Uterus (tissue), 4 donors: ENCODE data around the gene IL4R. TPM values are rescaled to one million over a fixed set of nuclear protein-coding genes. Genes with fewer than 3 reads are reported as not detected.

Experiments used
- DNase-seq, 2 donors: peaks; one replicate each; pipeline ENCODE4 v3.0.0-alpha.2; 2019 to 2020
- H3K27ac ChIP-seq, 2 donors: fragments of 200-600 bp; sonication (generic); 1 replicate in 1 of 2; 2 replicates in 1 of 2; pipeline ENCODE4 v1.5.1; 2016 to 2018
- H3K27me3 ChIP-seq, 2 donors: fragments of 200-600 bp; sonication (generic); one replicate each; pipeline ENCODE4 v1.5.1; 2018 to 2019; ENCODE audit warnings: control low read depth in 1 of 2
- H3K36me3 ChIP-seq, 2 donors: fragments of 200-600 bp; sonication (generic); one replicate each; pipeline ENCODE4 v1.5.1; 2019; ENCODE audit warnings: control low read depth in 1 of 2
- H3K4me1 ChIP-seq, 2 donors: fragments of 200-600 bp; sonication (generic); one replicate each; pipeline ENCODE4 v1.5.1; 2018 to 2019; ENCODE audit warnings: control low read depth in 1 of 2
- H3K4me3 ChIP-seq, 2 donors: fragments of 200-600 bp; sonication (generic); 1 replicate in 1 of 2; 2 replicates in 1 of 2; pipeline ENCODE4 v1.5.1; 2018 to 2019; ENCODE audit warnings: mild to moderate bottlenecking in 1 of 2
- H3K9me3 ChIP-seq, 2 donors: fragments of 200-600 bp; sonication (generic); one replicate each; pipeline ENCODE4 v1.5.1; 2019; ENCODE audit warnings: control low read depth in 1 of 2
- CTCF ChIP-seq, 4 experiments: fragments of 200-600 bp in 2 of 4; fragments of 450-650 bp in 2 of 4; sonication (generic) in 2 of 4; IDR thresholded peaks; one replicate each; pipeline ENCODE4 v1.5.1; 2016 to 2019; ENCODE audit warnings: antibody characterized with exemption in 4 of 4, mild to moderate bottlenecking in 2 of 4, moderate library complexity in 1 of 4
- POLR2A ChIP-seq, 2 donors: fragments of 450-650 bp; IDR thresholded peaks; one replicate each; pipeline ENCODE4 v1.6.1; 2016; ENCODE audit warnings: antibody characterized with exemption in 2 of 2, mild to moderate bottlenecking in 1 of 2, moderate library complexity in 1 of 2
- intact Hi-C: fragments of 100-400 bp; cut with DNase I; formaldehyde crosslinking; loops from one replicate; pipeline ENCODE4 v1.15.1; 2023; ENCODE audit warnings: low total_unique reads
- total RNA-seq, 4 donors: library from RNA; depleted of rRNA in 3 of 4; stranded (reverse); fragments of >200 nt in 3 of 4; gene quantifications; one replicate each; pipeline versions ENCODE4 v1.1.0 to v1.2.4, GENCODE V29; 2014 to 2023
- donor health status: DM: yes; HTN: yes; CAD: no.

The IL4R gene
- total RNA-seq, 4 donors from 2014 or later = 9.4 to 137 (median 45.4) TPM

GRCh38 chr16:27341549-27341948 lies 27.8 kb downstream of the IL4R start:
- Histone ChIP-seq H3K27ac (no peak overlapping the region), H3K9me3 (no peaks in the 10 kb centered on the region)
- intact Hi-C loops = no loop called here

GRCh38 chr16:27341971-27342370 lies 28.2 kb downstream of the IL4R start:
- Histone ChIP-seq H3K4me3 (no peak overlapping the region), H3K27me3 (no peaks in the 10 kb centered on the region), H3K9me3 (no peaks in the 10 kb centered on the region), H3K4me1 (no peaks in the 10 kb centered on the region), H3K36me3 (no peaks in the 10 kb centered on the region), H3K27ac (no peak overlapping the region)
- DNase-seq = no peak
- intact Hi-C loops = no loop called here
- no peak for TF ChIP-seq CTCF (IDR thresholded peaks at IDR 0.05)
- TF ChIP-seq POLR2A (IDR thresholded peaks at IDR 0.05) = no peak

More at GRCh38 chr16:27341549-27341948, 27.8 kb downstream of the IL4R start:
- no peaks in the 10 kb centered on the region for H3K4me1 ChIP-seq
- H3K27me3 ChIP-seq = no peaks in the 10 kb centered on the region
- no peaks in the 10 kb centered on the region for H3K36me3 ChIP-seq
- TF ChIP-seq POLR2A (IDR thresholded peaks at IDR 0.05) (no peak), CTCF (IDR thresholded peaks at IDR 0.05) (no peak)
- no peak overlapping the region for H3K4me3 ChIP-seq
- no peak for DNase-seq

- TF ChIP-seq POLR2A (IDR thresholded peaks at IDR 0.05) (no peak), CTCF (IDR thresholded peaks at IDR 0.05) (no peak)
- H3K4me1 ChIP-seq = no peaks in the 10 kb centered on the region
- intact Hi-C loops = no loop called here
- DNase-seq = no peak
- H3K9me3 ChIP-seq = no peaks in the 10 kb centered on the region
- no peaks in the 10 kb centered on the region for H3K36me3 ChIP-seq
- H3K4me3 ChIP-seq = no peak overlapping the region
- no peaks in the 10 kb centered on the region for H3K27me3 ChIP-seq
- no peak overlapping the region for H3K27ac ChIP-seq
These were observed 30.9 kb downstream of the IL4R start for GRCh38 chr16:27344721-27345120.

GRCh38 chr16:27345201-27345600 lies 31.4 kb downstream of the IL4R start:
- H3K4me3 ChIP-seq = no peak overlapping the region
- no peak overlapping the region for H3K27ac ChIP-seq
- intact Hi-C loops = no loop called here
- H3K36me3 ChIP-seq = no peaks in the 10 kb centered on the region
- no peaks in the 10 kb centered on the region for H3K9me3 ChIP-seq
- H3K27me3 ChIP-seq = no peaks in the 10 kb centered on the region
- TF ChIP-seq POLR2A (IDR thresholded peaks at IDR 0.05) = no peak
- TF ChIP-seq CTCF (IDR thresholded peaks at IDR 0.05) = no peak
- no peaks in the 10 kb centered on the region for H3K4me1 ChIP-seq
- DNase-seq = no peak

- H3K4me3 ChIP-seq = no peak overlapping the region
- no peak overlapping the region for H3K27ac ChIP-seq
- H3K27me3 ChIP-seq = no peaks in the 10 kb centered on the region
- no peak for DNase-seq
- H3K4me1 ChIP-seq = no peaks in the 10 kb centered on the region
- H3K36me3 ChIP-seq = no peaks in the 10 kb centered on the region
- H3K9me3 ChIP-seq = no peaks in the 10 kb centered on the region
- intact Hi-C loops = no loop called here
- TF ChIP-seq CTCF (IDR thresholded peaks at IDR 0.05) = no peak
- no peak for TF ChIP-seq POLR2A (IDR thresholded peaks at IDR 0.05)
These were observed 33.0 kb downstream of the IL4R start for GRCh38 chr16:27346819-27347218.
